Liver (tissue), 9 donors: ENCODE measurements around the gene CD164L2. TPM values are rescaled to one million over a fixed set of nuclear protein-coding genes. Genes with fewer than 3 reads are reported as not detected.
A peak's percentile ranks its signal among the peaks of the same experiment; 100 is the strongest.

Source experiments
- DNase-seq: peaks from one replicate; pipeline ENCODE4 v3.0.0-alpha.2; 2017; ENCODE audit warnings: low spot score
- H3K27ac ChIP-seq, 2 donors: one replicate each; pipeline ENCODE4 v1.7.0; 2013; ENCODE audit warnings: inconsistent platforms in 2 of 2, low read length in 2 of 2, control low read depth in 1 of 2, low read depth in 1 of 2, mild to moderate bottlenecking in 1 of 2
- H3K27me3 ChIP-seq, 4 donors: one replicate each; pipeline versions ENCODE4 v1.6.1 to v1.7.0; 2013; ENCODE audit warnings: low read length in 3 of 4, inconsistent platforms in 1 of 4, mild to moderate bottlenecking in 1 of 4, moderate library complexity in 1 of 4; ENCODE audit not compliant: control insufficient read depth in 4 of 4, insufficient read depth in 4 of 4
- H3K36me3 ChIP-seq, 4 donors: one replicate each; pipeline versions ENCODE4 v1.6.1 to v1.7.0; 2013; ENCODE audit warnings: low read length in 3 of 4, mild to moderate bottlenecking in 3 of 4, low read depth in 1 of 4, moderate library complexity in 1 of 4; ENCODE audit not compliant: control insufficient read depth in 4 of 4, insufficient read depth in 3 of 4
- H3K4me1 ChIP-seq, 4 donors: one replicate each; pipeline versions ENCODE4 v1.6.1 to v1.7.0; 2013; ENCODE audit warnings: low read length in 3 of 4, mild to moderate bottlenecking in 3 of 4, moderate library complexity in 1 of 4; ENCODE audit not compliant: control insufficient read depth in 4 of 4, insufficient read depth in 4 of 4
- H3K4me3 ChIP-seq, 3 donors: one replicate each; pipeline versions ENCODE4 v1.6.1 to v1.7.0; 2013; ENCODE audit warnings: low read length in 3 of 3, control low read depth in 1 of 3, low read depth in 1 of 3, mild to moderate bottlenecking in 1 of 3
- H3K9ac ChIP-seq, 2 donors: one replicate each; pipeline ENCODE4 v1.7.0; 2013; ENCODE audit warnings: low read length in 2 of 2, mild to moderate bottlenecking in 2 of 2, moderate library complexity in 2 of 2, control low read depth in 1 of 2, low read depth in 1 of 2
- H3K9me3 ChIP-seq, 4 donors: one replicate each; pipeline versions ENCODE4 v1.6.1 to v1.7.0; 2013; ENCODE audit warnings: low read length in 3 of 4; ENCODE audit not compliant: control insufficient read depth in 4 of 4
- EGR1 ChIP-seq, 2 donors: IDR thresholded peaks; 2 replicates each; pipeline ENCODE4 v1.6.1; 2016 to 2018; ENCODE audit warnings: antibody characterized with exemption in 2 of 2, low read depth in 2 of 2
- FOXA1 ChIP-seq: IDR thresholded peaks from 2 replicates; pipeline ENCODE4 v1.6.1; 2016; ENCODE audit warnings: antibody characterized with exemption
- FOXA2 ChIP-seq: IDR thresholded peaks from 2 replicates; pipeline ENCODE4 v1.6.1; 2016; ENCODE audit warnings: antibody characterized with exemption
- GABPA ChIP-seq, 2 donors: IDR thresholded peaks in 1 of 2; conservative IDR thresholded peaks in 1 of 2; 2 replicates each; pipeline ENCODE4 v1.6.1; 2016; ENCODE audit warnings: antibody characterized with exemption in 2 of 2, mild to moderate bottlenecking in 1 of 2, moderate library complexity in 1 of 2
- HNF4A ChIP-seq, 2 donors: conservative IDR thresholded peaks; 2 replicates each; pipeline ENCODE4 v1.6.1; 2016; ENCODE audit warnings: antibody characterized with exemption in 2 of 2, mild to moderate bottlenecking in 2 of 2
- HNF4G ChIP-seq: IDR thresholded peaks from 2 replicates; pipeline ENCODE4 v1.6.1; 2016; ENCODE audit warnings: antibody characterized with exemption
- JUND ChIP-seq, 2 donors: IDR thresholded peaks; 2 replicates each; pipeline ENCODE4 v1.6.1; 2016; ENCODE audit warnings: antibody characterized with exemption in 2 of 2
- NR2F2 ChIP-seq: IDR thresholded peaks from 2 replicates; pipeline ENCODE4 v1.6.1; 2016; ENCODE audit warnings: antibody characterized with exemption
- RAD21 ChIP-seq, 2 donors: IDR thresholded peaks; 2 replicates each; pipeline ENCODE4 v1.6.1; 2016; ENCODE audit warnings: antibody characterized with exemption in 2 of 2, mild to moderate bottlenecking in 2 of 2
- RXRA ChIP-seq, 2 donors: IDR thresholded peaks; 2 replicates each; pipeline ENCODE4 v1.6.1; 2017 to 2018; ENCODE audit warnings: antibody characterized with exemption in 2 of 2, mild to moderate bottlenecking in 1 of 2
- SP1 ChIP-seq: IDR thresholded peaks from 2 replicates; pipeline ENCODE4 v1.6.1; 2018; ENCODE audit warnings: antibody characterized with exemption, mild to moderate bottlenecking
- TAF1 ChIP-seq: conservative IDR thresholded peaks from 2 replicates; pipeline ENCODE4 v1.6.1; 2016; ENCODE audit warnings: antibody characterized with exemption, mild to moderate bottlenecking
- YY1 ChIP-seq: IDR thresholded peaks from 2 replicates; pipeline ENCODE4 v1.6.1; 2016; ENCODE audit warnings: antibody characterized with exemption, mild to moderate bottlenecking
- WGBS: extraction: QIAGEN DNeasy Blood & Tissue Kit; methylation state at CpG from one replicate; pipeline ENCODE4 v1.1.7; 2013; 5-methylcytosine and 5-hydroxymethylcytosine counted together
- polyA plus RNA-seq, 2 donors: library from polyadenylated mRNA; stranded (reverse) in 1 of 2; unstranded in 1 of 2; fragments of 200-250 nt in 1 of 2; fragments of >200 nt in 1 of 2; fragmentation: Nextera tagmentation in 1 of 2; extraction: Ambion mirVana in 1 of 2; gene quantifications; one replicate each; pipeline versions ENCODE4 v1.2.1 to v1.2.3, GENCODE V29; 2013 to 2015
- total RNA-seq, 2 donors: library from RNA; depleted of rRNA; stranded (reverse); fragments of >200 nt; gene quantifications; one replicate each; pipeline ENCODE4 v1.2.3, GENCODE V29; 2014
- TF ChIP-seq, protein P1 (sequence below): IDR thresholded peaks from 2 replicates; pipeline ENCODE4 v1.6.1; 2016; ENCODE audit warnings: antibody characterized with exemption
- TF ChIP-seq, protein P2 (sequence below): fragments of 150-350 bp; IDR thresholded peaks from 2 replicates; pipeline ENCODE4 v1.5.1; 2017; ENCODE audit warnings: improper control_type of control experiment, low read depth, low read length; ENCODE audit not compliant: missing input control
- TF ChIP-seq, protein P3 (sequence below): IDR thresholded peaks from 2 replicates; pipeline ENCODE4 v1.6.1; 2016; ENCODE audit warnings: antibody characterized with exemption
- TF ChIP-seq, protein P4 (sequence below): IDR thresholded peaks from 2 replicates; pipeline ENCODE4 v1.6.1; 2016; ENCODE audit warnings: antibody characterized with exemption
- TF ChIP-seq, protein P5 (sequence below): IDR thresholded peaks from 2 replicates; pipeline ENCODE4 v1.6.1; 2016; ENCODE audit warnings: antibody characterized with exemption, mild to moderate bottlenecking
- donor health status: healthy.
- donor health status: healthy.
- donor health status: healthy.
- donor health status: healthy.
- donor health status: healthy.

Gene CD164L2
- total and polyA plus RNA-seq, 4 donors, result not detected

DNA sequence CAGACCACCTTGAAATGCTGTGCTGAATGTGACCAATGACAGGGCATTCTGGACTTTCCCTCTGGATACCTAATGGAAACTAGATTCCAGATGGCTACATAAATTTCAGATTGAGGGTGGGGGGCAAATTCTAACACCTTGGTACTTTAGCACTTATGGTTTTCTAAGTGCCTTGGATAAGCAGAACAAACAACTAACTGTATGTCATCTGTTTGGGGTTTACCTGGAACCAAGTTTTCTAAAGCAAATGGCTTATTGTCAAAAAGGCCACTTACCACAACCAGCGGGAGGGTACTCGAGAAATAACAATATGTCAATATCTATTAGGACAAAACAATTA, 48.4 kb upstream of the CD164L2 start:
- Histone ChIP-seq H3K27ac (peak overlapping the region in 1 of 2 donors; percentile 25), H3K4me3 (no peak overlapping the region), H3K27me3 (no peaks in the 10 kb centered on the region), H3K4me1 (peaks cover 0 to 11% (median 7%) of the 10 kb centered on the region in 4 donors), H3K9ac (no peak overlapping the region), H3K9me3 (no peaks in the 10 kb centered on the region), H3K36me3 (peaks cover 0 to 19% (median 9%) of the 10 kb centered on the region in 4 donors)
- over 99% methylated on average over 2 of the region's 2 CpGs for WGBS
- no peak for DNase-seq
- no peak for TF ChIP-seq YY1

DNA sequence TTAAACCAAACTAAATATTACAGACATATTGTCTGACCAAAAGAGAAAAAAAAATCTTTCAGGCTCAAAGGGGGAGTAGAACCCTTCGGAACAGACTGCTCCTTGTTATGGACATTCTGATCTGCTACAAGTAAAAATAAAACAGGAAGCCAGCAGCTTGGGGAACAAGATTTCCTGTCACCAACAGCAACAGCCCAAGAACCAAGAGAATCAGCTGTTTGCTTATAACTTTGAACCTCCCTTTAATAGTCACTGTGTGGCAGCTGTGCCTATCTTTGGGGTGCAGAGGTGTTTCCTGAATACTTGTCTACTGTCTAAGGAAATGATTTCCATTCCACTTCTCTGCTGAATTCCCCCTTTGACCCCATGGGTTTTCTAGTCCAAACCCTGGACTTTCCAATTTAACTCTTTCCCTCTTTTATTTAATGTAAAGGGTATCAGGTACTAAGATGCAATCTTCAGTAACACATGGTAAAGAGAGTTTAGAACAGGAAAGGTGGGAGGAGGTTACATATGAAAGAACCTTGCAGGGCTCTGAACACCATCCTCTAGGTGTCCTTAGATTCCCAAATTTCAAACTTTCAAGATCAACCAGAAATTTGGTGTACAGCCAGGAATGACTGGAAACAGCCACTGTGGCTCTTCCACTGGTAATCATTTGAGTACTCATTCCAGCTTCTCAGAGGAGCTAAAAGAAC, 47.9 kb upstream of the CD164L2 start:
- Histone ChIP-seq H3K36me3 (peaks cover 0 to 19% (median 9%) of the 10 kb centered on the region in 4 donors), H3K9ac (peak overlapping the region in 1 of 2 donors; percentile 68), H3K27me3 (no peaks in the 10 kb centered on the region), H3K9me3 (no peaks in the 10 kb centered on the region), H3K4me1 (peaks cover 0 to 11% (median 7%) of the 10 kb centered on the region in 4 donors), H3K27ac (peak overlapping the region; percentile 25 to 33), H3K4me3 (no peak overlapping the region)
- DNase-seq, result no peak
- WGBS, result 69% methylated on average over 1 of the region's 1 CpG
- TF ChIP-seq GABPA (IDR thresholded peaks at IDR 0.05 in 1 of 2, conservative IDR thresholded peaks at IDR 0.05 in 1 of 2) (peak in 1 of 2 donors; percentile 36), YY1 (no peak), SP1 (peak; percentile 29), NR2F2 (peak; percentile 80)

DNA sequence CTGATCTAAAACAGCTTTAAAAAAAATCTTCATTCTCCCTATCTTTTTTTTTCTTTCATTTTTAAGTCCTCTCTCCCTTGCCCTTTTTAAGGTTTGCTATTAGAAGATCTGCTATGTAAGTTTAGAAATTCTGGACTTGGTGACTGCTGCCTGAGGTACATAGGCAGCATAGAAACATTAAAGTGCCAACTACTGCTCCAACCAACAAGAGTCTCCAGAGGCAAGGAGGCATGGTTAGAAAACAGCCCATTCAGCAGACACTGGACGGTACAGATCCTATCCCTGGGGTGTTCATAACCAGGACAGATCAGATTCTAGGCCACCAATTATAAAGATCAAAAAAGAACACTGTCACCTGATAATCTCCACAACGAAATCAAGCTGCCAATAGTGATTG, 45.9 kb upstream of the CD164L2 start:
- H3K4me1 ChIP-seq, result peaks cover 0 to 11% (median 7%) of the 10 kb centered on the region in 4 donors
- no peaks in the 10 kb centered on the region for H3K9me3 ChIP-seq
- H3K4me3 ChIP-seq, result no peak overlapping the region
- peaks cover 0 to 19% (median 9%) of the 10 kb centered on the region in 4 donors for H3K36me3 ChIP-seq
- H3K9ac ChIP-seq, result no peak overlapping the region
- H3K27me3 ChIP-seq, result no peaks in the 10 kb centered on the region
- H3K27ac ChIP-seq, result peak overlapping the region in 1 of 2 donors; percentile 42
- WGBS, result 32% methylated on average over 2 of the region's 2 CpGs
- TF ChIP-seq, protein P1, sequence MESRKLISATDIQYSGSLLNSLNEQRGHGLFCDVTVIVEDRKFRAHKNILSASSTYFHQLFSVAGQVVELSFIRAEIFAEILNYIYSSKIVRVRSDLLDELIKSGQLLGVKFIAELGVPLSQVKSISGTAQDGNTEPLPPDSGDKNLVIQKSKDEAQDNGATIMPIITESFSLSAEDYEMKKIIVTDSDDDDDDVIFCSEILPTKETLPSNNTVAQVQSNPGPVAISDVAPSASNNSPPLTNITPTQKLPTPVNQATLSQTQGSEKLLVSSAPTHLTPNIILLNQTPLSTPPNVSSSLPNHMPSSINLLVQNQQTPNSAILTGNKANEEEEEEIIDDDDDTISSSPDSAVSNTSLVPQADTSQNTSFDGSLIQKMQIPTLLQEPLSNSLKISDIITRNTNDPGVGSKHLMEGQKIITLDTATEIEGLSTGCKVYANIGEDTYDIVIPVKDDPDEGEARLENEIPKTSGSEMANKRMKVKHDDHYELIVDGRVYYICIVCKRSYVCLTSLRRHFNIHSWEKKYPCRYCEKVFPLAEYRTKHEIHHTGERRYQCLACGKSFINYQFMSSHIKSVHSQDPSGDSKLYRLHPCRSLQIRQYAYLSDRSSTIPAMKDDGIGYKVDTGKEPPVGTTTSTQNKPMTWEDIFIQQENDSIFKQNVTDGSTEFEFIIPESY, result no peak
- TF ChIP-seq SP1 (no peak), RXRA (IDR thresholded peaks at IDR 0.05) (no peak), RAD21 (IDR thresholded peaks at IDR 0.05) (no peak), GABPA (IDR thresholded peaks at IDR 0.05 in 1 of 2, conservative IDR thresholded peaks at IDR 0.05 in 1 of 2) (no peak), TAF1 (no peak), JUND (IDR thresholded peaks at IDR 0.05) (no peak), YY1 (no peak), HNF4G (no peak), FOXA2 (no peak), NR2F2 (no peak), FOXA1 (no peak), HNF4A (conservative IDR thresholded peaks at IDR 0.05) (no peak), EGR1 (IDR thresholded peaks at IDR 0.05; ENCODE audit: low read depth in 2 of 2) (no peak)
- TF ChIP-seq, protein P2, sequence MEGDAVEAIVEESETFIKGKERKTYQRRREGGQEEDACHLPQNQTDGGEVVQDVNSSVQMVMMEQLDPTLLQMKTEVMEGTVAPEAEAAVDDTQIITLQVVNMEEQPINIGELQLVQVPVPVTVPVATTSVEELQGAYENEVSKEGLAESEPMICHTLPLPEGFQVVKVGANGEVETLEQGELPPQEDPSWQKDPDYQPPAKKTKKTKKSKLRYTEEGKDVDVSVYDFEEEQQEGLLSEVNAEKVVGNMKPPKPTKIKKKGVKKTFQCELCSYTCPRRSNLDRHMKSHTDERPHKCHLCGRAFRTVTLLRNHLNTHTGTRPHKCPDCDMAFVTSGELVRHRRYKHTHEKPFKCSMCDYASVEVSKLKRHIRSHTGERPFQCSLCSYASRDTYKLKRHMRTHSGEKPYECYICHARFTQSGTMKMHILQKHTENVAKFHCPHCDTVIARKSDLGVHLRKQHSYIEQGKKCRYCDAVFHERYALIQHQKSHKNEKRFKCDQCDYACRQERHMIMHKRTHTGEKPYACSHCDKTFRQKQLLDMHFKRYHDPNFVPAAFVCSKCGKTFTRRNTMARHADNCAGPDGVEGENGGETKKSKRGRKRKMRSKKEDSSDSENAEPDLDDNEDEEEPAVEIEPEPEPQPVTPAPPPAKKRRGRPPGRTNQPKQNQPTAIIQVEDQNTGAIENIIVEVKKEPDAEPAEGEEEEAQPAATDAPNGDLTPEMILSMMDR, result no peak
- TF ChIP-seq, protein P3, sequence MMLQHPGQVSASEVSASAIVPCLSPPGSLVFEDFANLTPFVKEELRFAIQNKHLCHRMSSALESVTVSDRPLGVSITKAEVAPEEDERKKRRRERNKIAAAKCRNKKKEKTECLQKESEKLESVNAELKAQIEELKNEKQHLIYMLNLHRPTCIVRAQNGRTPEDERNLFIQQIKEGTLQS, result no peak
- TF ChIP-seq, protein P4, sequence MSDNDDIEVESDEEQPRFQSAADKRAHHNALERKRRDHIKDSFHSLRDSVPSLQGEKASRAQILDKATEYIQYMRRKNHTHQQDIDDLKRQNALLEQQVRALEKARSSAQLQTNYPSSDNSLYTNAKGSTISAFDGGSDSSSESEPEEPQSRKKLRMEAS, result no peak
- TF ChIP-seq, protein P5, sequence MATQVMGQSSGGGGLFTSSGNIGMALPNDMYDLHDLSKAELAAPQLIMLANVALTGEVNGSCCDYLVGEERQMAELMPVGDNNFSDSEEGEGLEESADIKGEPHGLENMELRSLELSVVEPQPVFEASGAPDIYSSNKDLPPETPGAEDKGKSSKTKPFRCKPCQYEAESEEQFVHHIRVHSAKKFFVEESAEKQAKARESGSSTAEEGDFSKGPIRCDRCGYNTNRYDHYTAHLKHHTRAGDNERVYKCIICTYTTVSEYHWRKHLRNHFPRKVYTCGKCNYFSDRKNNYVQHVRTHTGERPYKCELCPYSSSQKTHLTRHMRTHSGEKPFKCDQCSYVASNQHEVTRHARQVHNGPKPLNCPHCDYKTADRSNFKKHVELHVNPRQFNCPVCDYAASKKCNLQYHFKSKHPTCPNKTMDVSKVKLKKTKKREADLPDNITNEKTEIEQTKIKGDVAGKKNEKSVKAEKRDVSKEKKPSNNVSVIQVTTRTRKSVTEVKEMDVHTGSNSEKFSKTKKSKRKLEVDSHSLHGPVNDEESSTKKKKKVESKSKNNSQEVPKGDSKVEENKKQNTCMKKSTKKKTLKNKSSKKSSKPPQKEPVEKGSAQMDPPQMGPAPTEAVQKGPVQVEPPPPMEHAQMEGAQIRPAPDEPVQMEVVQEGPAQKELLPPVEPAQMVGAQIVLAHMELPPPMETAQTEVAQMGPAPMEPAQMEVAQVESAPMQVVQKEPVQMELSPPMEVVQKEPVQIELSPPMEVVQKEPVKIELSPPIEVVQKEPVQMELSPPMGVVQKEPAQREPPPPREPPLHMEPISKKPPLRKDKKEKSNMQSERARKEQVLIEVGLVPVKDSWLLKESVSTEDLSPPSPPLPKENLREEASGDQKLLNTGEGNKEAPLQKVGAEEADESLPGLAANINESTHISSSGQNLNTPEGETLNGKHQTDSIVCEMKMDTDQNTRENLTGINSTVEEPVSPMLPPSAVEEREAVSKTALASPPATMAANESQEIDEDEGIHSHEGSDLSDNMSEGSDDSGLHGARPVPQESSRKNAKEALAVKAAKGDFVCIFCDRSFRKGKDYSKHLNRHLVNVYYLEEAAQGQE, result no peak
- no peak for DNase-seq
